Gastroesophageal sphincter (tissue), 3 donors: Measurements from ENCODE around the gene NISCH.
A peak's percentile ranks its signal among the peaks of the same experiment; 100 is the strongest.

Source experiments
- CTCF ChIP-seq, 4 experiments: fragments of 200-600 bp in 2 of 4; fragments of 450-650 bp in 2 of 4; sonication (generic) in 1 of 4; IDR thresholded peaks; one replicate each; pipeline ENCODE4 v1.5.1; 2017 to 2019; ENCODE audit warnings: antibody characterized with exemption in 4 of 4, mild to moderate bottlenecking in 2 of 4, moderate library complexity in 2 of 4
- EP300 ChIP-seq: sonication (generic); formaldehyde crosslinking; IDR thresholded peaks from one replicate; pipeline ENCODE4 v1.6.1; 2017; ENCODE audit warnings: antibody characterized with exemption, mild to moderate bottlenecking
- POLR2A ChIP-seq, 2 donors: fragments of 450-650 bp; IDR thresholded peaks; one replicate each; pipeline ENCODE4 v1.6.1; 2017; ENCODE audit warnings: antibody characterized with exemption in 2 of 2, mild to moderate bottlenecking in 2 of 2, moderate library complexity in 1 of 2
- POLR2AphosphoS5 ChIP-seq: sonication (generic); formaldehyde crosslinking; IDR thresholded peaks from one replicate; pipeline ENCODE4 v1.6.1; 2017; ENCODE audit warnings: antibody characterized with exemption

- TF ChIP-seq CTCF (IDR thresholded peaks at IDR 0.05), result no peak
- peak in 1 of 2 donors; percentile 10 for TF ChIP-seq POLR2A (IDR thresholded peaks at IDR 0.05)
- TF ChIP-seq EP300, result no peak
- TF ChIP-seq POLR2AphosphoS5, result peak; percentile 53
Observed at GRCh38 chr3:52495777-52496602, 40.6 kb downstream of the NISCH start.
